SU-DHL-6 (cell line): Measurements from ENCODE around the gene MIEN1.

Source experiments
- H2AFZ ChIP-seq: fragments of 200-600 bp; sonication (generic); 2 replicates; pipeline ENCODE4 v1.6.1; 2014; ENCODE audit warnings: low read depth, mild to moderate bottlenecking, moderate library complexity, mixed read lengths, antibody characterized with exemption, low read length; ENCODE audit not compliant: severe bottlenecking
- H3F3A ChIP-seq: fragments of 200-600 bp; shearing (Covaris generic); 2 replicates; pipeline ENCODE4 v1.6.0; 2016; ENCODE audit warnings: antibody characterized with exemption, mild to moderate bottlenecking; ENCODE audit not compliant: insufficient read depth
- H3K27ac ChIP-seq: fragments of 200-600 bp; sonication (generic); 2 replicates; pipeline ENCODE4 v1.5.1; 2016; ENCODE audit warnings: low read depth, mild to moderate bottlenecking, low read length, moderate library complexity, mixed read lengths
- H3K27me3 ChIP-seq: fragments of 200-600 bp; sonication (generic), shearing (Covaris generic); 2 replicates; pipeline ENCODE4 v1.6.0; 2014; ENCODE audit warnings: mild to moderate bottlenecking, low read length
- H3K36me3 ChIP-seq: fragments of 200-600 bp; sonication (generic); 2 replicates; pipeline ENCODE4 v1.6.1; 2014; ENCODE audit warnings: mild to moderate bottlenecking, low read length, mixed read lengths
- H3K4me2 ChIP-seq: fragments of 300-600, 200-600 bp; shearing (Covaris generic), sonication (generic); 2 replicates; pipeline ENCODE4 v1.6.0; 2014; ENCODE audit warnings: low read length, low read depth, mild to moderate bottlenecking; ENCODE audit not compliant: poor library complexity, severe bottlenecking
- H3K4me3 ChIP-seq: fragments of 200-600 bp; sonication (generic); 2 replicates; pipeline ENCODE4 v1.5.1; 2014; ENCODE audit warnings: antibody characterized with exemption, low read length, mild to moderate bottlenecking, mixed read lengths; ENCODE audit not compliant: insufficient read depth, poor library complexity, severe bottlenecking
- H3K79me2 ChIP-seq: fragments of 200-600 bp; sonication (generic); 2 replicates; pipeline ENCODE4 v1.6.1; 2014; ENCODE audit warnings: mild to moderate bottlenecking, low read length, moderate library complexity; ENCODE audit not compliant: insufficient read depth
- H3K9ac ChIP-seq: fragments of 200-600 bp; sonication (generic); 2 replicates; pipeline ENCODE4 v1.7.0; 2014; ENCODE audit warnings: mild to moderate bottlenecking, low read length
- H3K9me2 ChIP-seq: fragments of 200-600 bp; sonication (generic); replicated peaks from 2 replicates; pipeline ENCODE4 v1.6.1; 2014; ENCODE audit warnings: low read length; ENCODE audit not compliant: insufficient read depth
- H3K9me3 ChIP-seq: fragments of 200-600 bp; sonication (generic); 2 replicates; pipeline ENCODE4 v1.6.1; 2014; ENCODE audit warnings: low read length, mixed read lengths; ENCODE audit not compliant: insufficient read depth
- H4K20me1 ChIP-seq: fragments of 200-600 bp; sonication (generic); 2 replicates; pipeline ENCODE4 v1.6.1; 2014; ENCODE audit warnings: low read depth, mild to moderate bottlenecking, antibody characterized with exemption, low read length, moderate library complexity, mixed read lengths
- CTCF ChIP-seq: fragments of 200-600 bp; sonication (generic); IDR thresholded peaks from one replicate; pipeline ENCODE4 v1.5.1; 2017; ENCODE audit warnings: antibody characterized with exemption, mild to moderate bottlenecking, low read length, moderate library complexity; ENCODE audit not compliant: insufficient read depth, poor library complexity, severe bottlenecking
- EZH2phosphoT487 ChIP-seq: fragments of 200-600 bp; sonication (generic), shearing (Covaris generic); conservative IDR thresholded peaks from 2 replicates; pipeline ENCODE4 v1.6.1; 2018; ENCODE audit warnings: mild to moderate bottlenecking, antibody characterized with exemption, low read length, moderate library complexity, mixed read lengths

MIEN1 gene

GRCh38 chr17:39722965-39723848 is 7.1 kb downstream of the MIEN1 start:
- Histone ChIP-seq H3F3A (no peaks in the 10 kb centered on the region), H4K20me1 (no peaks in the 10 kb centered on the region), H3K9ac (no peak overlapping the region), H2AFZ (no peak overlapping the region), H3K4me3 (no peak overlapping the region), H3K36me3 (no peaks in the 10 kb centered on the region), H3K9me3 (no peaks in the 10 kb centered on the region), H3K9me2 (no peaks in the 10 kb centered on the region), H3K27ac (no peak overlapping the region), H3K4me2 (no peak overlapping the region), H3K79me2 (no peaks in the 10 kb centered on the region), H3K27me3 (no peaks in the 10 kb centered on the region)
- TF ChIP-seq EZH2phosphoT487 (no peak), CTCF (no peak)

- TF ChIP-seq CTCF (no peak), EZH2phosphoT487 (no peak)
- no peaks in the 10 kb centered on the region for H3K9me2 ChIP-seq
- H3K27me3 ChIP-seq = no peaks in the 10 kb centered on the region
- H3K79me2 ChIP-seq = no peaks in the 10 kb centered on the region
- H3K9ac ChIP-seq = no peak overlapping the region
- H3K27ac ChIP-seq = no peak overlapping the region
- H4K20me1 ChIP-seq = no peaks in the 10 kb centered on the region
- H3K9me3 ChIP-seq = no peaks in the 10 kb centered on the region
- H2AFZ ChIP-seq = no peak overlapping the region
- no peak overlapping the region for H3K4me3 ChIP-seq
- H3F3A ChIP-seq = no peaks in the 10 kb centered on the region
- H3K4me2 ChIP-seq = no peak overlapping the region
- H3K36me3 ChIP-seq = no peaks in the 10 kb centered on the region
These were observed 8.2 kb downstream of the MIEN1 start for GRCh38 chr17:39722104-39722503.

- TF ChIP-seq CTCF (no peak), EZH2phosphoT487 (no peak)
- H3K4me3 ChIP-seq = no peak overlapping the region
- H3K9me3 ChIP-seq = no peaks in the 10 kb centered on the region
- no peaks in the 10 kb centered on the region for H3K27me3 ChIP-seq
- no peaks in the 10 kb centered on the region for H3F3A ChIP-seq
- no peaks in the 10 kb centered on the region for H3K9me2 ChIP-seq
- H4K20me1 ChIP-seq = no peaks in the 10 kb centered on the region
- no peak overlapping the region for H3K27ac ChIP-seq
- H3K79me2 ChIP-seq = no peaks in the 10 kb centered on the region
- H3K4me2 ChIP-seq = no peak overlapping the region
- H2AFZ ChIP-seq = no peak overlapping the region
- H3K9ac ChIP-seq = no peak overlapping the region
- no peaks in the 10 kb centered on the region for H3K36me3 ChIP-seq
These were observed 10.6 kb downstream of the MIEN1 start for GRCh38 chr17:39719563-39720355.
